SK-N-SH treated with all-trans-retinoic acid at 6 μM for 48 hours (cell line): ENCODE data around the gene UAP1L1.

Source experiments
- ATAC-seq: fragments of 200-7000 bp; cut with Tn5 transposase; 3 replicates; pipeline ENCODE4 v1.9.1; 2020; ENCODE audit warnings: mild to moderate bottlenecking, moderate library complexity
- BACH2 ChIP-seq: fragments of 250-450 bp; sonication (Bioruptor Pico); IDR thresholded peaks from 2 replicates; pipeline ENCODE4 v1.9.0; 2021; ENCODE audit warnings: mild to moderate bottlenecking, borderline replicate concordance
- CSDC2 ChIP-seq: fragments of 250-450 bp; sonication (Bioruptor Pico); IDR thresholded peaks from 2 replicates; pipeline ENCODE4 v1.5.0; 2020; ENCODE audit warnings: mild to moderate bottlenecking, moderate library complexity
- ESRRG ChIP-seq: fragments of 250-450 bp; sonication (Bioruptor Pico); IDR thresholded peaks from 2 replicates; pipeline ENCODE4 v1.6.1; 2021; ENCODE audit warnings: mild to moderate bottlenecking
- GLIS3 ChIP-seq: fragments of 250-450 bp; sonication (Bioruptor Pico); IDR thresholded peaks from 2 replicates; pipeline ENCODE4 v1.5.0; 2020; ENCODE audit warnings: mild to moderate bottlenecking, moderate library complexity
- ISL1 ChIP-seq: fragments of 250-450 bp; sonication (Bioruptor Pico); IDR thresholded peaks from 2 replicates; pipeline ENCODE4 v2.1.2; 2022; ENCODE audit warnings: mild to moderate bottlenecking, moderate library complexity
- RARB ChIP-seq: fragments of 250-450 bp; sonication (Bioruptor Pico); IDR thresholded peaks from 2 replicates; pipeline ENCODE4 v1.8.0; 2021; ENCODE audit warnings: mild to moderate bottlenecking, moderate library complexity
- TOX ChIP-seq: fragments of 250-450 bp; sonication (Bioruptor Pico); IDR thresholded peaks from 2 replicates; pipeline ENCODE4 v1.8.0; 2021; ENCODE audit warnings: mild to moderate bottlenecking, moderate library complexity, borderline replicate concordance
- ZC3H10 ChIP-seq: fragments of 250-450 bp; sonication (Bioruptor Pico); IDR thresholded peaks from 2 replicates; pipeline ENCODE4 v1.5.1; 2021; ENCODE audit warnings: mild to moderate bottlenecking, moderate library complexity
- ZFP3 ChIP-seq: fragments of 250-450 bp; sonication (Bioruptor Pico); IDR thresholded peaks from 2 replicates; pipeline ENCODE4 v1.5.0; 2020; ENCODE audit warnings: mild to moderate bottlenecking, moderate library complexity
- ZFP30 ChIP-seq: fragments of 450-650 bp; formaldehyde crosslinking; IDR thresholded peaks from 2 replicates; pipeline ENCODE4 v1.5.0; 2022; ENCODE audit warnings: mild to moderate bottlenecking, moderate library complexity
- ZNF565 ChIP-seq: fragments of 450-650 bp; formaldehyde crosslinking; conservative IDR thresholded peaks from 2 replicates; pipeline ENCODE4 v1.5.0; 2020; ENCODE audit warnings: low read depth, mild to moderate bottlenecking, moderate library complexity
- ZNF70 ChIP-seq: fragments of 450-650 bp; formaldehyde crosslinking; IDR thresholded peaks from 2 replicates; pipeline ENCODE4 v1.5.0; 2020; ENCODE audit warnings: mild to moderate bottlenecking, moderate library complexity
- ZNF8 ChIP-seq: fragments of 450-650 bp; formaldehyde crosslinking; IDR thresholded peaks from 2 replicates; pipeline ENCODE4 v1.5.0; 2020; ENCODE audit warnings: mild to moderate bottlenecking, moderate library complexity
- TF ChIP-seq, protein P1 (sequence below): fragments of 250-450 bp; sonication (Bioruptor Pico); IDR thresholded peaks from 2 replicates; pipeline ENCODE4 v1.5.1; 2020; ENCODE audit warnings: low read depth, mild to moderate bottlenecking, moderate library complexity
- TF ChIP-seq, protein P2 (sequence below): fragments of 250-450 bp; sonication (Bioruptor Pico); IDR thresholded peaks from 2 replicates; pipeline ENCODE4 v1.5.0; 2020; ENCODE audit warnings: mild to moderate bottlenecking, moderate library complexity
- TF ChIP-seq, protein P3 (sequence below): fragments of 250-450 bp; sonication (Bioruptor Pico); IDR thresholded peaks from 2 replicates; pipeline ENCODE4 v1.8.0; 2020; ENCODE audit warnings: mild to moderate bottlenecking, moderate library complexity, borderline replicate concordance
- TF ChIP-seq, protein P4 (sequence below): fragments of 250-450 bp; sonication (Bioruptor Pico); IDR thresholded peaks from 2 replicates; pipeline ENCODE4 v1.8.0; 2021; ENCODE audit warnings: low read depth, mild to moderate bottlenecking, moderate library complexity, borderline replicate concordance
- TF ChIP-seq, protein P5 (sequence below): fragments of 250-450 bp; sonication (Bioruptor Pico); IDR thresholded peaks from 2 replicates; pipeline ENCODE4 v1.5.1; 2021; ENCODE audit warnings: mild to moderate bottlenecking, moderate library complexity

The UAP1L1 gene

DNA sequence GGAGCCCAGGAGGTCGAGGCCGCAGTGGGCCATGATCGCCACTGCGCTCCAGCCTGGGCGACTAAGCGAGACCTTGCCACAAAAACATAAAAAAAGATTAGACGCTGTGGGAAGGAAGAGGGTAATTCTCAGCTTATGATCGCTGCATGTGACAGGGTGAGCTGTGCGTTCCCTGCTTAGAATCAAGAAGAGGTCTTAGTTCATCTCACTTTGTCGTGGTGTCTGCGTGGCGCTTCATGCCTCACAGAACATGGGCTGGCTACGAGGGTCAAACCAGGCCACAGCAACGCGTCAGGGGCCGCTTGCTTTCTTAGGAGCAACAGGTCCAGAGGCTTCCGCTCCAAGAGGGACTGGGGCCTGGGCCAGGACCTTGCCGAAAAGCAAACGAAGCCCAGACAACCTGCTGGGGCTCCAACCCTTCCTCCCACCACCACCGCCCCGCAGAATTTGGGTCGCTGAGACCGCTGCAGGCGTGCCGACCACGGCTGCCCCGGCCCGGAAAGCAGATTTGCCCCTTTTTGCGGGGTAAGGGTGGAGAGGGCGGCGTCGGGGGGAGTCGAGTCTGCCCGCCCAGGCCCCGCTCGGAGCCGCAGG lies 51.6 kb downstream of the UAP1L1 start:
- peak; percentile 6 for ATAC-seq
- TF ChIP-seq ZFP3 (CRISPR knock-in tag) (no peak), ZC3H10 (CRISPR knock-in tag) (no peak), CSDC2 (CRISPR knock-in tag) (no peak), BACH2 (CRISPR knock-in tag) (no peak), ZNF70 (CRISPR knock-in tag) (no peak), ZNF8 (no peak), RARB (CRISPR knock-in tag) (no peak), ESRRG (CRISPR knock-in tag) (no peak)
- TF ChIP-seq, protein P1, sequence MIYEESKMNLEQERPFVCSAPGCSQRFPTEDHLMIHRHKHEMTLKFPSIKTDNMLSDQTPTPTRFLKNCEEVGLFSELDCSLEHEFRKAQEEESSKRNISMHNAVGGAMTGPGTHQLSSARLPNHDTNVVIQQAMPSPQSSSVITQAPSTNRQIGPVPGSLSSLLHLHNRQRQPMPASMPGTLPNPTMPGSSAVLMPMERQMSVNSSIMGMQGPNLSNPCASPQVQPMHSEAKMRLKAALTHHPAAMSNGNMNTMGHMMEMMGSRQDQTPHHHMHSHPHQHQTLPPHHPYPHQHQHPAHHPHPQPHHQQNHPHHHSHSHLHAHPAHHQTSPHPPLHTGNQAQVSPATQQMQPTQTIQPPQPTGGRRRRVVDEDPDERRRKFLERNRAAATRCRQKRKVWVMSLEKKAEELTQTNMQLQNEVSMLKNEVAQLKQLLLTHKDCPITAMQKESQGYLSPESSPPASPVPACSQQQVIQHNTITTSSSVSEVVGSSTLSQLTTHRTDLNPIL (CRISPR knock-in tag): no peak
- TF ChIP-seq, protein P2, sequence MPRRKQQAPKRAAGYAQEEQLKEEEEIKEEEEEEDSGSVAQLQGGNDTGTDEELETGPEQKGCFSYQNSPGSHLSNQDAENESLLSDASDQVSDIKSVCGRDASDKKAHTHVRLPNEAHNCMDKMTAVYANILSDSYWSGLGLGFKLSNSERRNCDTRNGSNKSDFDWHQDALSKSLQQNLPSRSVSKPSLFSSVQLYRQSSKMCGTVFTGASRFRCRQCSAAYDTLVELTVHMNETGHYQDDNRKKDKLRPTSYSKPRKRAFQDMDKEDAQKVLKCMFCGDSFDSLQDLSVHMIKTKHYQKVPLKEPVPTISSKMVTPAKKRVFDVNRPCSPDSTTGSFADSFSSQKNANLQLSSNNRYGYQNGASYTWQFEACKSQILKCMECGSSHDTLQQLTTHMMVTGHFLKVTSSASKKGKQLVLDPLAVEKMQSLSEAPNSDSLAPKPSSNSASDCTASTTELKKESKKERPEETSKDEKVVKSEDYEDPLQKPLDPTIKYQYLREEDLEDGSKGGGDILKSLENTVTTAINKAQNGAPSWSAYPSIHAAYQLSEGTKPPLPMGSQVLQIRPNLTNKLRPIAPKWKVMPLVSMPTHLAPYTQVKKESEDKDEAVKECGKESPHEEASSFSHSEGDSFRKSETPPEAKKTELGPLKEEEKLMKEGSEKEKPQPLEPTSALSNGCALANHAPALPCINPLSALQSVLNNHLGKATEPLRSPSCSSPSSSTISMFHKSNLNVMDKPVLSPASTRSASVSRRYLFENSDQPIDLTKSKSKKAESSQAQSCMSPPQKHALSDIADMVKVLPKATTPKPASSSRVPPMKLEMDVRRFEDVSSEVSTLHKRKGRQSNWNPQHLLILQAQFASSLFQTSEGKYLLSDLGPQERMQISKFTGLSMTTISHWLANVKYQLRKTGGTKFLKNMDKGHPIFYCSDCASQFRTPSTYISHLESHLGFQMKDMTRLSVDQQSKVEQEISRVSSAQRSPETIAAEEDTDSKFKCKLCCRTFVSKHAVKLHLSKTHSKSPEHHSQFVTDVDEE: no peak
- TF ChIP-seq, protein P3, sequence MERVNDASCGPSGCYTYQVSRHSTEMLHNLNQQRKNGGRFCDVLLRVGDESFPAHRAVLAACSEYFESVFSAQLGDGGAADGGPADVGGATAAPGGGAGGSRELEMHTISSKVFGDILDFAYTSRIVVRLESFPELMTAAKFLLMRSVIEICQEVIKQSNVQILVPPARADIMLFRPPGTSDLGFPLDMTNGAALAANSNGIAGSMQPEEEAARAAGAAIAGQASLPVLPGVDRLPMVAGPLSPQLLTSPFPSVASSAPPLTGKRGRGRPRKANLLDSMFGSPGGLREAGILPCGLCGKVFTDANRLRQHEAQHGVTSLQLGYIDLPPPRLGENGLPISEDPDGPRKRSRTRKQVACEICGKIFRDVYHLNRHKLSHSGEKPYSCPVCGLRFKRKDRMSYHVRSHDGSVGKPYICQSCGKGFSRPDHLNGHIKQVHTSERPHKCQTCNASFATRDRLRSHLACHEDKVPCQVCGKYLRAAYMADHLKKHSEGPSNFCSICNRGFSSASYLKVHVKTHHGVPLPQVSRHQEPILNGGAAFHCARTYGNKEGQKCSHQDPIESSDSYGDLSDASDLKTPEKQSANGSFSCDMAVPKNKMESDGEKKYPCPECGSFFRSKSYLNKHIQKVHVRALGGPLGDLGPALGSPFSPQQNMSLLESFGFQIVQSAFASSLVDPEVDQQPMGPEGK: no peak

DNA sequence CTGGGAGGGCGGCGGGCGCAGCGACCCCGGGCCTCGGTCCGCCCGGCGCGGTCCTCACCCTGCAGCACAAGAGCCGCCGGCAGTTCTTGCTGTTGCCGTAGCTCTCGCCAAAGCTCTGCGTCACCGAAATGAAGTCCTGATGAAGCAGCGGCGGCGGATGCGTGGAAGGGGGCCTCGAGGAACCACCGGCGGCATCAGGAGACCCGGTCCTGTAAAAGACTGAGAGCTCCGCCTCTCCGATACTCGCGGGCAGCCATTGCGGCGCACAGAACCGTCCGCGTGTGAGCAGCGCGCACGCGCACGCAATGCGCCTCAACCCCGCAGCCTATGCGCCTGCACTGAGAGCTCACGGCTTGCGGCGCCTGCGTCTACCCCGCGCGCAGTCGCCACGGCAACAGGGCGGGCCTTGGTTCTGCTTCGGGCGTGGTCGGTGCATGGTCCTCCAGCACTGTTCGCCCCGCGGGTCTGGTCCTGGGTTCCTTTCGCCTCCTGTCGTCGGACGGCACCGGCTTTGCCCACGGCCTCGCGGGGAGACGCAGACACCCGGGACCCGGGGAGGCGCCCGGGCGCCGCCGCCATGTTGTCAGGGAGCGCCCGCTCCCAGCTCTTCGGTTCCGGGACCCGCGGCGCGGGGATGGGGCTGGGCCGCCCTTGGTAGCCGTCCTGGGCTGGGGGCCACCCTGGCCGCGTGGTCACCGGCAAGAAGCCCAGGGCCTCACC lies 52.3 kb downstream of the UAP1L1 start:
- ATAC-seq: peak; percentile 99
- TF ChIP-seq ESRRG (CRISPR knock-in tag) (no peak), ISL1 (CRISPR knock-in tag) (no peak), ZNF565 (CRISPR knock-in tag) (peak; percentile 100)

DNA sequence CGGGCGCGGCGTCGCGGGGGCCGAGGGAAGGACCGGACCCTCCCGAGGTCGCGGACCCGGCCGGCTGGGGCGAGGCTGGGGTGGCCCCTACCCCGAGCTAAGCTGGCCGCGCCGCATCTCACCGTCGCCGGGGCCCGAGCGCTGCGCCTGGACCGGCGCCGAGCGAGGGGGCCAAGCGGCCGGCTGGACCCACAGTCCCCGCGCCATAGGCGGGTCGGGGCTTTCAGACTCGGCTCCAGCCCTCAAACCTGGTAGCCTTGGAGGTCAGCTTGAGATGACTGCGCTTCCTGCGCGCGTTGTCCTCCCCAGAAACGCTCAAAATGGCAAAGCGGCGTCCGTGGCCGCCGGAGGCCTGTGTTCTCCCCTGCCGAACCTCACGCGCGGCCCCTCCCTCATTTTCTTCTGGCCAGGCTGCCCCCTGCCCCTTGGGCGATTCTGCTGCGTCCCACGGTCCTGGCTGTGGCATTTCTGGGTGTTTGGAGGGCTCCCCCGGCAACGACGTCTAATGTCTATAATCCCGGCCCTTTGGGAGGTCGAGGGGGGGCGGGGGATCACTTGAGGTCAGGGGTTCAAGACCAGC lies 52.9 kb downstream of the UAP1L1 start:
- TF ChIP-seq GLIS3 (CRISPR knock-in tag) (no peak), ESRRG (CRISPR knock-in tag) (no peak), TOX (CRISPR knock-in tag) (no peak), RARB (CRISPR knock-in tag) (no peak), ZNF8 (no peak), ZFP30 (no peak), CSDC2 (CRISPR knock-in tag) (no peak), ZC3H10 (CRISPR knock-in tag) (no peak), BACH2 (CRISPR knock-in tag) (no peak), ZNF565 (CRISPR knock-in tag) (no peak)
- TF ChIP-seq, protein P3: no peak
- TF ChIP-seq, protein P4, sequence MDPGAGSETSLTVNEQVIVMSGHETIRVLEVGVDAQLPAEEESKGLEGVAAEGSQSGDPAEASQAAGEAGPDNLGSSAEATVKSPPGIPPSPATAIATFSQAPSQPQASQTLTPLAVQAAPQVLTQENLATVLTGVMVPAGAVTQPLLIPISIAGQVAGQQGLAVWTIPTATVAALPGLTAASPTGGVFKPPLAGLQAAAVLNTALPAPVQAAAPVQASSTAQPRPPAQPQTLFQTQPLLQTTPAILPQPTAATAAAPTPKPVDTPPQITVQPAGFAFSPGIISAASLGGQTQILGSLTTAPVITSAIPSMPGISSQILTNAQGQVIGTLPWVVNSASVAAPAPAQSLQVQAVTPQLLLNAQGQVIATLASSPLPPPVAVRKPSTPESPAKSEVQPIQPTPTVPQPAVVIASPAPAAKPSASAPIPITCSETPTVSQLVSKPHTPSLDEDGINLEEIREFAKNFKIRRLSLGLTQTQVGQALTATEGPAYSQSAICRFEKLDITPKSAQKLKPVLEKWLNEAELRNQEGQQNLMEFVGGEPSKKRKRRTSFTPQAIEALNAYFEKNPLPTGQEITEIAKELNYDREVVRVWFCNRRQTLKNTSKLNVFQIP (CRISPR knock-in tag): no peak
- TF ChIP-seq, protein P5, sequence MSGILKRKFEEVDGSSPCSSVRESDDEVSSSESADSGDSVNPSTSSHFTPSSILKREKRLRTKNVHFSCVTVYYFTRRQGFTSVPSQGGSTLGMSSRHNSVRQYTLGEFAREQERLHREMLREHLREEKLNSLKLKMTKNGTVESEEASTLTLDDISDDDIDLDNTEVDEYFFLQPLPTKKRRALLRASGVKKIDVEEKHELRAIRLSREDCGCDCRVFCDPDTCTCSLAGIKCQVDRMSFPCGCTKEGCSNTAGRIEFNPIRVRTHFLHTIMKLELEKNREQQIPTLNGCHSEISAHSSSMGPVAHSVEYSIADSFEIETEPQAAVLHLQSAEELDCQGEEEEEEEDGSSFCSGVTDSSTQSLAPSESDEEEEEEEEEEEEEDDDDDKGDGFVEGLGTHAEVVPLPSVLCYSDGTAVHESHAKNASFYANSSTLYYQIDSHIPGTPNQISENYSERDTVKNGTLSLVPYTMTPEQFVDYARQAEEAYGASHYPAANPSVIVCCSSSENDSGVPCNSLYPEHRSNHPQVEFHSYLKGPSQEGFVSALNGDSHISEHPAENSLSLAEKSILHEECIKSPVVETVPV (CRISPR knock-in tag): no peak
- TF ChIP-seq, protein P2: no peak
- ATAC-seq: peak; percentile 51
